D721Med (cell line): ENCODE data around the gene ST8SIA1.

Experiments
- DNase-seq: peaks from one replicate; pipeline ENCODE4 v3.0.0; 2011; ENCODE audit warnings: low spot score; ENCODE audit not compliant: insufficient read length
- FAIRE-seq: peaks from 2 replicates; lab custom pipeline; 2011; peaks lifted over from hg19 to GRCh38; lab: Jason Lieb, UNC
- CTCF ChIP-seq: IDR thresholded peaks from 2 replicates; pipeline ENCODE4 v1.5.1; 2012; ENCODE audit warnings: mild to moderate bottlenecking, control low read depth; ENCODE audit not compliant: insufficient read depth; ENCODE audit errors: missing control alignments

Gene ST8SIA1

GRCh38 chr12:22299294-22299912 is 35.1 kb downstream of the ST8SIA1 start:
- no peak for FAIRE-seq
- no peak for TF ChIP-seq CTCF
- DNase-seq, result no peak

GRCh38 chr12:22289250-22289649 is 45.3 kb downstream of the ST8SIA1 start:
- DNase-seq, result no peak
- FAIRE-seq, result no peak
- TF ChIP-seq CTCF, result no peak

- no peak for DNase-seq
Observed at GRCh38 chr12:22287776-22288621, 46.5 kb downstream of the ST8SIA1 start.

GRCh38 chr12:22287101-22287500 is 47.4 kb downstream of the ST8SIA1 start:
- TF ChIP-seq CTCF, result no peak
- DNase-seq, result no peak
- FAIRE-seq, result no peak

More at GRCh38 chr12:22287776-22288621, 46.5 kb downstream of the ST8SIA1 start:
- TF ChIP-seq CTCF, result no peak
- FAIRE-seq, result no peak

- FAIRE-seq (no peak), DNase-seq (no peak)
- no peak for TF ChIP-seq CTCF
Observed at GRCh38 chr12:22286569-22286968, 47.9 kb downstream of the ST8SIA1 start.

GRCh38 chr12:22285846-22286245 is 48.7 kb downstream of the ST8SIA1 start:
- FAIRE-seq (no peak), DNase-seq (no peak)
- no peak for TF ChIP-seq CTCF

GRCh38 chr12:22284871-22285270 is 49.6 kb downstream of the ST8SIA1 start:
- FAIRE-seq, result no peak
- no peak for DNase-seq
- no peak for TF ChIP-seq CTCF
